Progenitor cell of endocrine pancreas (in vitro differentiated cells): ENCODE results near the gene LCN9. TPM values are rescaled to one million over a fixed set of nuclear protein-coding genes. Genes with fewer than 3 reads are reported as not detected.

Experiments used
- DNase-seq: peaks from one replicate; pipeline ENCODE4 v3.0.0; 2021; ENCODE audit warnings: low spot score; ENCODE audit not compliant: unreplicated experiment
- H3K27ac Mint-ChIP-seq: 2 replicates; pipeline ENCODE4 v1.8.0; 2021; ENCODE audit warnings: mild to moderate bottlenecking, moderate library complexity, mixed read lengths
- H3K27me3 Mint-ChIP-seq: 2 replicates; pipeline ENCODE4 v1.8.0; 2021; ENCODE audit warnings: mixed read lengths
- H3K36me3 Mint-ChIP-seq: 2 replicates; pipeline ENCODE4 v1.8.0; 2022; ENCODE audit warnings: mixed read lengths; ENCODE audit not compliant: insufficient read depth
- H3K4me1 Mint-ChIP-seq: 2 replicates; pipeline ENCODE4 v1.8.0; 2021; ENCODE audit warnings: low read depth, mixed read lengths
- H3K4me3 Mint-ChIP-seq: 2 replicates; pipeline ENCODE4 v1.8.0; 2021; ENCODE audit warnings: low read depth, mild to moderate bottlenecking, moderate library complexity, mixed read lengths
- H3K9me3 Mint-ChIP-seq: 2 replicates; pipeline ENCODE4 v1.8.0; 2021; ENCODE audit warnings: low read depth, mixed read lengths
- CTCF ChIP-seq: fragments of 200-600 bp; sonication (generic); IDR thresholded peaks from one replicate; pipeline ENCODE4 v1.5.0; 2021; ENCODE audit warnings: antibody characterized with exemption, mild to moderate bottlenecking; ENCODE audit not compliant: unreplicated experiment
- total RNA-seq: library from RNA; stranded (reverse); gene quantifications from 2 replicates; pipeline ENCODE4 v1.2.1, GENCODE V29; 2021

Gene LCN9
- total RNA-seq, 1 donor from 2014 or later = 0.57 TPM

DNA sequence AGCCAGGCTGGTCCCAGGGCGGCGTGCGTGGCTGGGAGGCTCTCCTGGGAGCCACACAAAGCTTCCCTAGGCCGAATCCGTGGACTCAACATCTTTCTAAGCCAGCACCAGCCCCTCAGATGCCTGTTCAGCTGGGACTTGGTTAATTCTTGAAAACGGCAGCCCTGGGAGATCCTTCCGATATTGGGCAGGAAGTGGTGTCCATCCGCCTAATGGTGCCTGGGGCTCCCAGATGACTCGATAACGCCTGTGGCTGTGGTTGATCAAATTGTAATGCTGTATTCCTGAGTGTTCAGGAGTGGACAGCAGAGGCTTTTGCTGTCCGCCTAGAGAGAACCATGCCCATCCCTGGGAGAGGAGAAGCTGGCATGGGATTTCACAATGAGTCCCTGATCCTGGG is 52.9 kb downstream of the LCN9 start:
- Mint-ChIP-seq H3K4me1 (no peaks in the 10 kb centered on the region), H3K36me3 (no peaks in the 10 kb centered on the region), H3K27ac (no peak overlapping the region), H3K4me3 (no peak overlapping the region), H3K27me3 (peaks cover 47% of the 10 kb centered on the region), H3K9me3 (no peaks in the 10 kb centered on the region)
- no peak for DNase-seq
- no peak for TF ChIP-seq CTCF

Other genes with a start within 250 kb of the LCN9 start
- gene PPP1R26, start 183.5 kb upstream of the LCN9 start, total RNA-seq = 48.3 and 50.2 TPM in 2 replicates
- 36.5 and 40.0 TPM in 2 replicates for gene MRPS2, start 162.6 kb upstream of the LCN9 start, total RNA-seq
- not detected in 2 replicates for gene LCN1, start 141.9 kb upstream of the LCN9 start, total RNA-seq
- not detected in 2 replicates for gene OBP2A, start 117.2 kb upstream of the LCN9 start, total RNA-seq
- gene PAEP, start 101.6 kb upstream of the LCN9 start, total RNA-seq = not detected in 2 replicates
- not detected in 2 replicates for gene GLT6D1, start 23.8 kb upstream of the LCN9 start, total RNA-seq
- gene SOHLH1, start 36.2 kb downstream of the LCN9 start, total RNA-seq = not detected in 2 replicates
- 0.16 TPM in 1 of 2 replicates, not detected in the other for gene KCNT1, start 38.9 kb downstream of the LCN9 start, total RNA-seq
- 80.6 and 82.2 TPM in 2 replicates for gene CAMSAP1, start 244.2 kb downstream of the LCN9 start, total RNA-seq